Ishikawa (cell line): ENCODE data around the gene KXD1.

ENCODE experiments used
- TCF12 ChIP-seq: IDR thresholded peaks from 2 replicates; pipeline ENCODE4 v1.6.1; 2012; ENCODE audit warnings: low read depth
- YY1 ChIP-seq: IDR thresholded peaks from 2 replicates; pipeline ENCODE4 v1.6.1; 2012; ENCODE audit warnings: low read depth
- TF ChIP-seq, protein P1 (sequence below): IDR thresholded peaks from 2 replicates; pipeline ENCODE4 v1.6.1; 2012; ENCODE audit warnings: low read depth, mild to moderate bottlenecking

DNA sequence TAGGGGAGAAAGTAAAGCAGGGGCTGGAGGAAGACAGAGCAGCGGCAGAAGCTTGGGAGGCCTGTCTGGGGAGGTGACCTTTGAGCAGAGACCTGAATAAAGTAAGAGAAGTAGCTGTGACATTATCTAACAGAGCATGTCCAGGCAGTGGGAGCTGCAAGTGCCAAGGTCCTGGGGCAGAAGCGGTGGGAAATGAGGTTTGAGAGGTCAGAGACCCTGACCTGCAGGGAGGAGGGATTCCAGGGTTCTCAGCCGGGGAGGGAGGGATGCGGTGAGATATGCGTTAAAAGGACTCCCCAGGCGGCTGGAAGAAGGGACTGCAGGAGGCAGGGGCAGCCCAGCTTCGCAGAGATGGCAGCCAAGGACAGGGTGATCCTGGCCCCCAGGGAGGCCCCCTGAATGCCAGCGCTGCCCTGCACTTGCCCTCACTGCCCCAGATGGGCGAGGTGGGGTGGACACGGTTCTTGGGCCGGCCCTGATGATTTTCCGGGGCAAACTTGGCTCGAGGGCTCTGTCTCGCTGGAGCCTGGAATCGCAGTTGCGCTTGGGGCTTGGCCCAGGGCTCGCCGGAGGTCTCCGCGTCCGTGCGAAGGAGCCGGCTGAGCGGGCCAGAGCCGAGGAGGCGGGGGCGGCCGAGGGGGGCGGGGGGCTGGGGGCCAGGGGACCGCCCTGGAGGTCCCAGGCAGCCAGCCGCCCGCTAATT lies 45.7 kb downstream of the KXD1 start:
- TF ChIP-seq TCF12 (no peak), YY1 (no peak)
- TF ChIP-seq, protein P1, sequence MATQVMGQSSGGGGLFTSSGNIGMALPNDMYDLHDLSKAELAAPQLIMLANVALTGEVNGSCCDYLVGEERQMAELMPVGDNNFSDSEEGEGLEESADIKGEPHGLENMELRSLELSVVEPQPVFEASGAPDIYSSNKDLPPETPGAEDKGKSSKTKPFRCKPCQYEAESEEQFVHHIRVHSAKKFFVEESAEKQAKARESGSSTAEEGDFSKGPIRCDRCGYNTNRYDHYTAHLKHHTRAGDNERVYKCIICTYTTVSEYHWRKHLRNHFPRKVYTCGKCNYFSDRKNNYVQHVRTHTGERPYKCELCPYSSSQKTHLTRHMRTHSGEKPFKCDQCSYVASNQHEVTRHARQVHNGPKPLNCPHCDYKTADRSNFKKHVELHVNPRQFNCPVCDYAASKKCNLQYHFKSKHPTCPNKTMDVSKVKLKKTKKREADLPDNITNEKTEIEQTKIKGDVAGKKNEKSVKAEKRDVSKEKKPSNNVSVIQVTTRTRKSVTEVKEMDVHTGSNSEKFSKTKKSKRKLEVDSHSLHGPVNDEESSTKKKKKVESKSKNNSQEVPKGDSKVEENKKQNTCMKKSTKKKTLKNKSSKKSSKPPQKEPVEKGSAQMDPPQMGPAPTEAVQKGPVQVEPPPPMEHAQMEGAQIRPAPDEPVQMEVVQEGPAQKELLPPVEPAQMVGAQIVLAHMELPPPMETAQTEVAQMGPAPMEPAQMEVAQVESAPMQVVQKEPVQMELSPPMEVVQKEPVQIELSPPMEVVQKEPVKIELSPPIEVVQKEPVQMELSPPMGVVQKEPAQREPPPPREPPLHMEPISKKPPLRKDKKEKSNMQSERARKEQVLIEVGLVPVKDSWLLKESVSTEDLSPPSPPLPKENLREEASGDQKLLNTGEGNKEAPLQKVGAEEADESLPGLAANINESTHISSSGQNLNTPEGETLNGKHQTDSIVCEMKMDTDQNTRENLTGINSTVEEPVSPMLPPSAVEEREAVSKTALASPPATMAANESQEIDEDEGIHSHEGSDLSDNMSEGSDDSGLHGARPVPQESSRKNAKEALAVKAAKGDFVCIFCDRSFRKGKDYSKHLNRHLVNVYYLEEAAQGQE, result no peak
